Adipocyte (in vitro differentiated cells): ENCODE results near the gene PIR.

Experiments used
- DNase-seq: peaks from one replicate; pipeline ENCODE4 v3.0.0-alpha.2; 2015; ENCODE audit warnings: low read depth
- H3K27me3 ChIP-seq: replicated peaks from 2 replicates; pipeline ENCODE4 v1.7.0; 2013; ENCODE audit warnings: mild to moderate bottlenecking, low read length, moderate library complexity; ENCODE audit not compliant: control insufficient read depth, insufficient read depth
- H3K36me3 ChIP-seq: 2 replicates; pipeline ENCODE4 v1.7.0; 2013; ENCODE audit warnings: low read length, mild to moderate bottlenecking, moderate library complexity; ENCODE audit not compliant: control insufficient read depth, insufficient read depth, severe bottlenecking
- H3K4me1 ChIP-seq: 2 replicates; pipeline ENCODE4 v1.7.0; 2013; ENCODE audit warnings: mild to moderate bottlenecking, low read length, moderate library complexity; ENCODE audit not compliant: control insufficient read depth, insufficient read depth
- H3K4me3 ChIP-seq: 2 replicates; pipeline ENCODE4 v1.7.0; 2013; ENCODE audit warnings: mild to moderate bottlenecking, low read length, moderate library complexity
- H3K9ac ChIP-seq: 2 replicates; pipeline ENCODE4 v1.7.0; 2013; ENCODE audit warnings: mild to moderate bottlenecking, low read length, moderate library complexity
- H3K9me3 ChIP-seq: 2 replicates; pipeline ENCODE4 v1.7.0; 2013; ENCODE audit warnings: mild to moderate bottlenecking, low read length, moderate library complexity; ENCODE audit not compliant: control insufficient read depth

PIR gene

GRCh38 chrX:15448010-15448639 lies 45.0 kb downstream of the PIR start:
- Histone ChIP-seq H3K36me3 (no peaks in the 10 kb centered on the region), H3K9me3 (no peaks in the 10 kb centered on the region), H3K9ac (no peak overlapping the region), H3K4me3 (no peak overlapping the region), H3K4me1 (peaks cover 9% of the 10 kb centered on the region), H3K27me3 (no peaks in the 10 kb centered on the region)
- DNase-seq: peak; percentile 62

- no peak overlapping the region for H3K9ac ChIP-seq
- peaks cover 6% of the 10 kb centered on the region for H3K27me3 ChIP-seq
- no peak for DNase-seq
- no peak overlapping the region for H3K4me3 ChIP-seq
- no peaks in the 10 kb centered on the region for H3K36me3 ChIP-seq
- peaks cover 20% of the 10 kb centered on the region for H3K4me1 ChIP-seq
- no peaks in the 10 kb centered on the region for H3K9me3 ChIP-seq
Observed at GRCh38 chrX:15441464-15441863, 51.7 kb downstream of the PIR start.

GRCh38 chrX:15438332-15438731 lies 54.8 kb downstream of the PIR start:
- DNase-seq: no peak

GRCh38 chrX:15437724-15438123 lies 55.4 kb downstream of the PIR start:
- Histone ChIP-seq H3K4me3 (no peak overlapping the region), H3K9me3 (no peaks in the 10 kb centered on the region), H3K9ac (no peak overlapping the region), H3K4me1 (peaks cover 31% of the 10 kb centered on the region), H3K27me3 (peaks cover 6% of the 10 kb centered on the region), H3K36me3 (no peaks in the 10 kb centered on the region)
- DNase-seq: peak; percentile 50

More at GRCh38 chrX:15438332-15438731, 54.8 kb downstream of the PIR start:
- Histone ChIP-seq H3K4me1 (peaks cover 31% of the 10 kb centered on the region), H3K9me3 (no peaks in the 10 kb centered on the region), H3K27me3 (peaks cover 6% of the 10 kb centered on the region), H3K36me3 (no peaks in the 10 kb centered on the region), H3K9ac (no peak overlapping the region), H3K4me3 (no peak overlapping the region)

GRCh38 chrX:15435836-15436619 lies 57.1 kb downstream of the PIR start:
- Histone ChIP-seq H3K4me3 (no peak overlapping the region), H3K9ac (no peak overlapping the region), H3K4me1 (peaks cover 31% of the 10 kb centered on the region), H3K9me3 (no peaks in the 10 kb centered on the region), H3K27me3 (peaks cover 4% of the 10 kb centered on the region), H3K36me3 (no peaks in the 10 kb centered on the region)
- peak; percentile 70 for DNase-seq

- H3K9ac ChIP-seq: no peak overlapping the region
- peaks cover 38% of the 10 kb centered on the region for H3K4me1 ChIP-seq
- H3K27me3 ChIP-seq: no peaks in the 10 kb centered on the region
- H3K4me3 ChIP-seq: no peak overlapping the region
- no peak for DNase-seq
- no peaks in the 10 kb centered on the region for H3K36me3 ChIP-seq
- H3K9me3 ChIP-seq: no peaks in the 10 kb centered on the region
Observed at GRCh38 chrX:15434205-15434604, 58.9 kb downstream of the PIR start.

GRCh38 chrX:15430584-15430983 lies 62.5 kb downstream of the PIR start:
- Histone ChIP-seq H3K4me1 (peaks cover 11% of the 10 kb centered on the region), H3K9me3 (no peaks in the 10 kb centered on the region), H3K27me3 (peaks cover 2% of the 10 kb centered on the region), H3K9ac (no peak overlapping the region), H3K4me3 (no peak overlapping the region), H3K36me3 (no peaks in the 10 kb centered on the region)
- peak; percentile 45 for DNase-seq

- H3K9me3 ChIP-seq: no peaks in the 10 kb centered on the region
- no peak overlapping the region for H3K4me3 ChIP-seq
- no peak overlapping the region for H3K9ac ChIP-seq
- peaks cover 7% of the 10 kb centered on the region for H3K4me1 ChIP-seq
- DNase-seq: no peak
- peaks cover 2% of the 10 kb centered on the region for H3K27me3 ChIP-seq
- H3K36me3 ChIP-seq: no peaks in the 10 kb centered on the region
Observed at GRCh38 chrX:15430076-15430475, 63.1 kb downstream of the PIR start.

GRCh38 chrX:15425024-15425423 lies 68.1 kb downstream of the PIR start:
- peaks cover 2% of the 10 kb centered on the region for H3K27me3 ChIP-seq
- H3K4me3 ChIP-seq: no peak overlapping the region
- no peak for DNase-seq
- peaks cover 11% of the 10 kb centered on the region for H3K9me3 ChIP-seq
- no peaks in the 10 kb centered on the region for H3K36me3 ChIP-seq
- H3K9ac ChIP-seq: no peak overlapping the region
- H3K4me1 ChIP-seq: no peaks in the 10 kb centered on the region

- H3K4me1 ChIP-seq: peaks cover 6% of the 10 kb centered on the region
- H3K4me3 ChIP-seq: no peak overlapping the region
- peaks cover 13% of the 10 kb centered on the region for H3K9me3 ChIP-seq
- peak; percentile 23 for DNase-seq
- H3K36me3 ChIP-seq: no peaks in the 10 kb centered on the region
- no peak overlapping the region for H3K9ac ChIP-seq
- no peaks in the 10 kb centered on the region for H3K27me3 ChIP-seq
Observed at GRCh38 chrX:15418707-15419181, 74.4 kb downstream of the PIR start.

GRCh38 chrX:15418041-15418706 lies 75.0 kb downstream of the PIR start:
- Histone ChIP-seq H3K36me3 (no peaks in the 10 kb centered on the region), H3K4me3 (no peak overlapping the region), H3K9me3 (peaks cover 11% of the 10 kb centered on the region), H3K27me3 (no peaks in the 10 kb centered on the region), H3K9ac (no peak overlapping the region), H3K4me1 (peaks cover 6% of the 10 kb centered on the region)
- peak; percentile 61 for DNase-seq
